Upper lobe of right lung (tissue), 1 donor: Measurements from ENCODE around the gene ENTPD8. TPM values are rescaled to one million over a fixed set of nuclear protein-coding genes. Genes with fewer than 3 reads are reported as not detected.

ENCODE experiments used
- ATAC-seq: fragments of 200-7000 bp; cut with Tn5 transposase; one replicate; pipeline ENCODE4 v1.9.1; 2020; ENCODE audit warnings: mild to moderate bottlenecking, moderate library complexity
- DNase-seq: peaks from one replicate; pipeline ENCODE4 v3.0.0-alpha.2; 2020
- H3K27ac ChIP-seq: fragments of 200-600 bp; one replicate; pipeline ENCODE4 v1.8.0; 2022
- H3K27me3 ChIP-seq: fragments of 200-600 bp; one replicate; pipeline ENCODE4 v1.8.0; 2022; ENCODE audit warnings: mild to moderate bottlenecking
- H3K36me3 ChIP-seq: fragments of 200-600 bp; one replicate; pipeline ENCODE4 v1.8.0; 2022
- H3K4me1 ChIP-seq: fragments of 200-600 bp; one replicate; pipeline ENCODE4 v1.8.0; 2022
- H3K4me3 ChIP-seq: fragments of 200-600 bp; one replicate; pipeline ENCODE4 v1.8.0; 2022; ENCODE audit warnings: mild to moderate bottlenecking
- H3K9me3 ChIP-seq: fragments of 200-600 bp; one replicate; pipeline ENCODE4 v1.8.0; 2022
- intact Hi-C: fragments of 100-400 bp; cut with DNase I; formaldehyde crosslinking; loops from one replicate; pipeline ENCODE4 v1.11.0; 2022
- total RNA-seq: library from RNA; stranded (reverse); fragmentation: NEBNext Ultra II Directional; extraction: Animal tissue kit (Norgen Biotek cat#: 25700); gene quantifications from one replicate; pipeline ENCODE4 v1.2.1, GENCODE V29; 2021
- TF ChIP-seq, protein P1 (sequence below): fragments of 200-600 bp; IDR thresholded peaks from one replicate; pipeline ENCODE4 v1.8.0; 2022; ENCODE audit warnings: antibody characterized with exemption
- donor health status: DM: no; HTN: yes; CAD: no; lungs with severe emphysema.

Gene ENTPD8
- total RNA-seq, 1 donor from 2014 or later: not detected

DNA sequence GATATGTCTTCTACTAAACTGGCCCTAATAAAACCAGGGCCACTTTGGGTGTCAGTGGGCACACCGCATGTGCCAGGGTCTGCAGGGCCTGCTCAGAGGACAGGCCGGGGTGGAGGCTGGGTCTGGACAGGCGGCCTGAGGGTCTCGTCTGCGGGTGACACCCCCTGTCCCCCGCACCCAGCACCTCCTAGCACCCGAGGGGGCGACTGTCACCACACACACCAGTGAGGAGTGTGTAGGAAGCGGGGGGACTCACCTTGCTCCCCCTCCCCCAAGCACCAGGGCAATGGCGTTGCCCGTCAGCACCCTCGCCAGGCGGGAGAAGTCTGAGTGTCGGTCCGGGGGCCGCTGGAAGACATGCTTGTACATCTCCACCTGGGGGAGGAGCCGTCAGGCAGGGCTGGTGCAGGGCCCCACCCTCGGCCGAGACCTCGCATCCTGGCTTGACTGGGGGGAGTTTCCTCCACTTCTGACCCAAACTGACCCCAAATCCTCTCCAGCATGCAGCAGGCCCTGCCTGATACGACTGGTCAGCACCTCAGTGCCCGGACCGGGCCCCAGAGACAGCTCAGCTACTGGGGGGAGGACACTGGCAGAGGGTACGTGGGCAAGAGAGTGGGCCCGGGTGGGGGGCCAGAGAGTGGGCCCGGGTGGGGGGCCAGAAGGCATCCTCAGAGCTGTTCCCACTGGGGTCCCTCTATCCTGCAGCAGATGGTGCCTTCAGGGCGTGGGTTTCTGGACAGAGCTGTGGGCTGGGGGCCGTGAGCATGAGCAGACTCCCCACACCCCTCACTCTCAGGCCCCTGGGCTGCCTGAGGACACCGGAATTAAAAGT lies 36.8 kb upstream of the ENTPD8 start:
- Histone ChIP-seq H3K27ac (no peak overlapping the region), H3K4me1 (no peaks in the 10 kb centered on the region), H3K36me3 (no peaks in the 10 kb centered on the region), H3K27me3 (no peaks in the 10 kb centered on the region), H3K4me3 (no peak overlapping the region), H3K9me3 (peaks cover 6% of the 10 kb centered on the region)
- DNase-seq (no peak), ATAC-seq (no peak)
- intact Hi-C loops: no loop called here
- TF ChIP-seq, protein P1, sequence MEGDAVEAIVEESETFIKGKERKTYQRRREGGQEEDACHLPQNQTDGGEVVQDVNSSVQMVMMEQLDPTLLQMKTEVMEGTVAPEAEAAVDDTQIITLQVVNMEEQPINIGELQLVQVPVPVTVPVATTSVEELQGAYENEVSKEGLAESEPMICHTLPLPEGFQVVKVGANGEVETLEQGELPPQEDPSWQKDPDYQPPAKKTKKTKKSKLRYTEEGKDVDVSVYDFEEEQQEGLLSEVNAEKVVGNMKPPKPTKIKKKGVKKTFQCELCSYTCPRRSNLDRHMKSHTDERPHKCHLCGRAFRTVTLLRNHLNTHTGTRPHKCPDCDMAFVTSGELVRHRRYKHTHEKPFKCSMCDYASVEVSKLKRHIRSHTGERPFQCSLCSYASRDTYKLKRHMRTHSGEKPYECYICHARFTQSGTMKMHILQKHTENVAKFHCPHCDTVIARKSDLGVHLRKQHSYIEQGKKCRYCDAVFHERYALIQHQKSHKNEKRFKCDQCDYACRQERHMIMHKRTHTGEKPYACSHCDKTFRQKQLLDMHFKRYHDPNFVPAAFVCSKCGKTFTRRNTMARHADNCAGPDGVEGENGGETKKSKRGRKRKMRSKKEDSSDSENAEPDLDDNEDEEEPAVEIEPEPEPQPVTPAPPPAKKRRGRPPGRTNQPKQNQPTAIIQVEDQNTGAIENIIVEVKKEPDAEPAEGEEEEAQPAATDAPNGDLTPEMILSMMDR: no peak

DNA sequence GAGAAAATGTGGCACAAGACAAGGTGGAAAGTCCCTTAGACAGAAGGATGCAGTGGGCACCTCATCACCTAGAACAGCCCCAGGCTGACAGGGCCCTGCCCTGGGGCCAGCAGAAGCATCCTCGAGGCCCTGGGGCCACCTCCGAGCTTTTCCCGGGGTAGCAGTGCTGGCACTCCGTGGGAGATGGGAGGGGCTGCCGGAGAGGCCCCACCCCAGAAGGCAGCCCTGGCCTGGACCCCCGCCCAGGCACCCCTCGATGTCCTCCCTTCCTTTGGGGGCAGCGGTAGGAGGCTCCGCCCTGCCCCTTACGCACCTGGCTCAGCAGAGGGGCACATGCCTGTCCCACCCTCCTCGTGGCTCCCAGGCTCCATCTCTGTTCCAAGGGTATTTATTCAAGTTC lies 35.7 kb upstream of the ENTPD8 start:
- no peak for ATAC-seq
- Histone ChIP-seq H3K36me3 (no peaks in the 10 kb centered on the region), H3K27ac (no peak overlapping the region), H3K9me3 (peaks cover 6% of the 10 kb centered on the region), H3K27me3 (no peaks in the 10 kb centered on the region), H3K4me3 (no peak overlapping the region), H3K4me1 (no peaks in the 10 kb centered on the region)
- intact Hi-C loops: no loop called here
- no peak for DNase-seq
- TF ChIP-seq, protein P1: no peak

DNA sequence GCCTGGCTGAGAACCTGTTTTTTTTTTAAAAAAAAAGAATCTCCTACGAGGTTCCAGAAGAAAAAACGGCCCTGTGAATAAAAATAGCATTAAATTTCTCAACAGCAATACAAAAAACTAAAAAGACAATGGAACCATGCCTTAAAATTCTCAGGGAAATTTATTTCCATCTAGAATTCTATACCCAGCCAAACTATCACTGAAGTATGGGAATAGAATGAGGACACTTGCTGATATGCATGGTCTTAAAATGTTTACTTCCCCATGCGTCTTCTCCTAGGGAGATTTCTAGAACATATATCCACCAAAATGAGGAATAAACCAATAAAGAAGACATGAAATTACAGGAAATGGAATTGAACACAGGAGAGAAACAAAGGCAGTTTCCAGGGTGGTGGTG lies 34.5 kb upstream of the ENTPD8 start:
- Histone ChIP-seq H3K36me3 (no peaks in the 10 kb centered on the region), H3K4me1 (no peaks in the 10 kb centered on the region), H3K9me3 (peaks cover 6% of the 10 kb centered on the region), H3K27me3 (no peaks in the 10 kb centered on the region), H3K27ac (no peak overlapping the region), H3K4me3 (no peak overlapping the region)
- TF ChIP-seq, protein P1: no peak
- ATAC-seq: no peak
- intact Hi-C loops: no loop called here
- DNase-seq: no peak

DNA sequence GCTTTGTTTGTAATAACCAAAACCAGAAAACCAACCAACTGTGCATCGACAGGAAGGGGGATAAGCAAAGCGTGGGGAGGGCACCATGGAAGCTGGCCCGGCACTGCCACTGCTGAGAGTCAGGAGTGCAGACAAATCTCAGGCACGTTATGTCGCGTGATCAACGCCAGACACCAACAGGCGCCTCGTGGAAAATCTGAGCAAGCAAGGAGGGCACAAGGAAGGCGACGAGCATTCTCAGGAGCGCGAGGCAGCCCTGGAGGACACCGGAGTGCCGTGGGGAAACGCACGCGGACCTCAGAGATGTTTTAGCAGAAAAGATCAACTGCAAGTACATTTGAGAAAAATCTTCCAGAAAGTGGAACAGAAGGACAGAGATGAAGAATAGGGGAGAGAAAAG lies 33.1 kb upstream of the ENTPD8 start:
- Histone ChIP-seq H3K9me3 (peaks cover 6% of the 10 kb centered on the region), H3K36me3 (no peaks in the 10 kb centered on the region), H3K27me3 (no peaks in the 10 kb centered on the region), H3K27ac (no peak overlapping the region), H3K4me1 (no peaks in the 10 kb centered on the region), H3K4me3 (no peak overlapping the region)
- TF ChIP-seq, protein P1: no peak
- ATAC-seq (no peak), DNase-seq (no peak)
- intact Hi-C loops: no loop called here

DNA sequence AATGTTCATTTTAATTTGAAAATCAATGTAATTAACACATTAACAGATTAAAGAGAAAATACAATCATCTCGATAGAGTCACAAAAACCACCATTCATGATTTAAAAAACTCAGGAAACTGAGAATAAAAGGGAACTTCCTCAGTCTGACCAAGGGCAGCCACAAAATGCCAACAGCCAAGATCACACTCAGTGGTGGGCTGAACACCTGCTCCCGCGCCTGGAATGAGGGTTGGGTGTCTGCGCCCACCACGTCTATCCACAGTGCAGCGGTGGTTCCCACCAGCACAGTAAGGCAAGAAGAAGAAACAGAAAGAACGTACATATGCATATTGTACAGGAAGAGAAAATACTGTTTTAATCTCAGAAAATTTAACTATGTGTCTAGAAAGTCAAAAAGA lies 29.6 kb upstream of the ENTPD8 start:
- Histone ChIP-seq H3K4me1 (no peaks in the 10 kb centered on the region), H3K9me3 (peaks cover 1% of the 10 kb centered on the region), H3K27ac (no peak overlapping the region), H3K36me3 (no peaks in the 10 kb centered on the region), H3K27me3 (no peaks in the 10 kb centered on the region), H3K4me3 (no peak overlapping the region)
- ATAC-seq (no peak), DNase-seq (peak; percentile 25)
- intact Hi-C loops: no loop called here
- TF ChIP-seq, protein P1: no peak
